Calu3 (cell line): ENCODE measurements around the gene PRKRA. TPM values are rescaled to one million over a fixed set of nuclear protein-coding genes. Genes with fewer than 3 reads are reported as not detected.

ENCODE experiments used
- BruUV-seq: library from RNA; stranded (reverse); fragments of 400-500 nt; replicated peaks from 2 replicates; lab custom pipeline; 2021; lab: Mats Ljungman, UMichigan
- CTCF ChIA-PET: fragments of 300-600 bp; sonication (Branson Sonifier 250); formaldehyde crosslinking; loops from one replicate; lab custom pipeline; 2022; ENCODE audit warnings: antibody characterized with exemption; lab: Charles Lee
- DNase-seq: peaks from one replicate; pipeline ENCODE4 v3.0.0; 2022
- H3K27ac Mint-ChIP-seq: one replicate; pipeline ENCODE4 v1.8.0; 2022; ENCODE audit warnings: mixed read lengths; ENCODE audit not compliant: unreplicated experiment
- H3K27me3 Mint-ChIP-seq: one replicate; pipeline ENCODE4 v1.8.0; 2022; ENCODE audit warnings: mixed read lengths; ENCODE audit not compliant: unreplicated experiment
- H3K36me3 Mint-ChIP-seq: one replicate; pipeline ENCODE4 v1.8.0; 2022; ENCODE audit warnings: mild to moderate bottlenecking, moderate library complexity, mixed read lengths; ENCODE audit not compliant: insufficient read depth, unreplicated experiment
- H3K4me1 Mint-ChIP-seq: one replicate; pipeline ENCODE4 v1.8.0; 2022; ENCODE audit warnings: mild to moderate bottlenecking, low read depth, mixed read lengths; ENCODE audit not compliant: unreplicated experiment
- H3K4me3 Mint-ChIP-seq: one replicate; pipeline ENCODE4 v1.8.0; 2022; ENCODE audit warnings: mild to moderate bottlenecking, low read depth, moderate library complexity, mixed read lengths; ENCODE audit not compliant: unreplicated experiment
- H3K9me3 Mint-ChIP-seq: one replicate; pipeline ENCODE4 v1.8.0; 2022; ENCODE audit warnings: low read depth, mixed read lengths; ENCODE audit not compliant: unreplicated experiment
- intact Hi-C: fragments of 100-400 bp; cut with micrococcal nuclease; formaldehyde crosslinking; loops from one replicate; pipeline ENCODE4 v1.10.0; 2022; ENCODE audit not compliant: unreplicated experiment
- total RNA-seq: library from RNA; stranded (reverse); gene quantifications from 2 replicates; pipeline ENCODE4 v1.2.3, GENCODE V29; 2022
- TF ChIP-seq, protein P1 (sequence below): fragments of 200-600 bp; IDR thresholded peaks from one replicate; pipeline ENCODE4 v1.8.0; 2022; ENCODE audit warnings: antibody characterized with exemption; ENCODE audit not compliant: unreplicated experiment

The PRKRA gene
- total RNA-seq, 1 experiment from 2014 or later: 53.2 TPM

- intact Hi-C loops: loop anchor here (2.0 to 5.0 kb wide), 2 partner anchors 19 to 284 kb away; partner anchors contain the start of gene RBM45
- CTCF ChIA-PET: interaction anchor here (1.5 kb wide), 2 partner anchors 17 to 19 kb away, joined by 3 read pairs; no protein-coding TSS in a partner anchor
- Mint-ChIP-seq H3K36me3 (no peaks in the 10 kb centered on the region), H3K4me1 (no peaks in the 10 kb centered on the region), H3K9me3 (no peaks in the 10 kb centered on the region), H3K27ac (no peak overlapping the region), H3K4me3 (no peak overlapping the region), H3K27me3 (no peaks in the 10 kb centered on the region)
- BruUV-seq: no TSS peak
- TF ChIP-seq, protein P1, sequence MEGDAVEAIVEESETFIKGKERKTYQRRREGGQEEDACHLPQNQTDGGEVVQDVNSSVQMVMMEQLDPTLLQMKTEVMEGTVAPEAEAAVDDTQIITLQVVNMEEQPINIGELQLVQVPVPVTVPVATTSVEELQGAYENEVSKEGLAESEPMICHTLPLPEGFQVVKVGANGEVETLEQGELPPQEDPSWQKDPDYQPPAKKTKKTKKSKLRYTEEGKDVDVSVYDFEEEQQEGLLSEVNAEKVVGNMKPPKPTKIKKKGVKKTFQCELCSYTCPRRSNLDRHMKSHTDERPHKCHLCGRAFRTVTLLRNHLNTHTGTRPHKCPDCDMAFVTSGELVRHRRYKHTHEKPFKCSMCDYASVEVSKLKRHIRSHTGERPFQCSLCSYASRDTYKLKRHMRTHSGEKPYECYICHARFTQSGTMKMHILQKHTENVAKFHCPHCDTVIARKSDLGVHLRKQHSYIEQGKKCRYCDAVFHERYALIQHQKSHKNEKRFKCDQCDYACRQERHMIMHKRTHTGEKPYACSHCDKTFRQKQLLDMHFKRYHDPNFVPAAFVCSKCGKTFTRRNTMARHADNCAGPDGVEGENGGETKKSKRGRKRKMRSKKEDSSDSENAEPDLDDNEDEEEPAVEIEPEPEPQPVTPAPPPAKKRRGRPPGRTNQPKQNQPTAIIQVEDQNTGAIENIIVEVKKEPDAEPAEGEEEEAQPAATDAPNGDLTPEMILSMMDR: no peak
- no peak for DNase-seq
These were observed 54.9 kb downstream of the PRKRA start for GRCh38 chr2:178395941-178396570.

DNA sequence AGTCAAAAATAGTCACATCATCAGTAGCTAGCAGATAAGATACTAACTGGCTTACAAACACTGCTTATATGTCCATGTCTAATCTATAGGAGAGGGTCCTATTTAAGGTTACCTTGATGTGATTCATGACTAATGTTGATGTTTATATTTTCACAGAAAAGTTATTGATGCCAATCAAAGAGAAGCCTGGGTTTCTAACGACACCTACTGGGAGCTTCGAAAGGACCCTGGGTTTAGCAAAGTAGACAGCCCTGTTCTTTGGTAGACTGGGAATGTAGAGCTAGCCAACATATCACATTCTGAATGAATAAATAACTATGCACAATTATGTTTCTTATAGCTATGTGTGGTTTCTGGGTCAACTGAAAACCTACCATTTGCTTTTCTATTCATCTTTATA is 55.7 kb downstream of the PRKRA start:
- intact Hi-C loops: loop anchor here (5.0 kb wide), 1 partner anchor 283 kb away; the partner anchor contains the start of gene RBM45
- Mint-ChIP-seq H3K4me1 (no peaks in the 10 kb centered on the region), H3K4me3 (no peak overlapping the region), H3K9me3 (no peaks in the 10 kb centered on the region), H3K27ac (no peak overlapping the region), H3K36me3 (no peaks in the 10 kb centered on the region), H3K27me3 (no peaks in the 10 kb centered on the region)
- TF ChIP-seq, protein P1: no peak
- no peak for DNase-seq
- CTCF ChIA-PET: interaction anchor here (1.2 kb wide), 1 partner anchor 20 kb away, joined by 3 read pairs; no protein-coding TSS in a partner anchor
- no TSS peak for BruUV-seq

- intact Hi-C loops: loop anchor here (5.0 kb wide), 1 partner anchor 283 kb away; the partner anchor contains the start of gene RBM45
- TF ChIP-seq, protein P1: no peak
- Mint-ChIP-seq H3K36me3 (no peaks in the 10 kb centered on the region), H3K27ac (no peak overlapping the region), H3K9me3 (no peaks in the 10 kb centered on the region), H3K4me3 (no peak overlapping the region), H3K27me3 (no peaks in the 10 kb centered on the region), H3K4me1 (no peaks in the 10 kb centered on the region)
- CTCF ChIA-PET: interaction anchor here (1.2 kb wide), 1 partner anchor 20 kb away, joined by 3 read pairs; no protein-coding TSS in a partner anchor
- no TSS peak for BruUV-seq
- no peak for DNase-seq
These were observed 56.1 kb downstream of the PRKRA start for GRCh38 chr2:178394859-178395258.

GRCh38 chr2:178392215-178392614 is 58.8 kb downstream of the PRKRA start:
- Mint-ChIP-seq H3K4me1 (no peaks in the 10 kb centered on the region), H3K9me3 (no peaks in the 10 kb centered on the region), H3K27ac (no peak overlapping the region), H3K36me3 (no peaks in the 10 kb centered on the region), H3K4me3 (no peak overlapping the region), H3K27me3 (no peaks in the 10 kb centered on the region)
- intact Hi-C loops: no loop called here
- CTCF ChIA-PET: interaction anchor here (0.6 to 1.1 kb wide), 2 partner anchors 41 to 43 kb away, joined by 3 to 4 read pairs; no protein-coding TSS in a partner anchor
- BruUV-seq: no TSS peak
- DNase-seq: no peak
- TF ChIP-seq, protein P1: no peak
